Heart right ventricle (tissue), 16 donors: ENCODE data around the gene TENM4. TPM values are rescaled to one million over a fixed set of nuclear protein-coding genes. Genes with fewer than 3 reads are reported as not detected.

Source experiments
- ATAC-seq, 8 donors: fragments of 200-7000 bp; cut with Tn5 transposase; one replicate each; pipeline ENCODE4 v1.9.1; 2020; ENCODE audit warnings: mild to moderate bottlenecking in 8 of 8, moderate library complexity in 8 of 8, moderate number of reproducible peaks in 1 of 8
- DNase-seq, 2 donors: peaks; one replicate each; pipeline ENCODE4 v3.0.0-alpha.2; 2020
- H3K27ac ChIP-seq, 10 donors: fragments of 200-600 bp; sonication (generic) in 2 of 10; one replicate each; pipeline versions ENCODE4 v1.5.0 to v1.8.0; 2020 to 2022; ENCODE audit warnings: mild to moderate bottlenecking in 3 of 10
- H3K27me3 ChIP-seq, 7 donors: fragments of 200-600 bp; one replicate each; pipeline ENCODE4 v1.8.0; 2021 to 2022; ENCODE audit warnings: mild to moderate bottlenecking in 2 of 7
- H3K36me3 ChIP-seq, 9 donors: fragments of 200-600 bp; sonication (generic) in 1 of 9; one replicate each; pipeline versions ENCODE4 v1.5.0 to v1.8.0; 2020 to 2022; ENCODE audit warnings: mild to moderate bottlenecking in 2 of 9
- H3K4me1 ChIP-seq, 9 donors: fragments of 200-600 bp; sonication (generic) in 1 of 9; one replicate each; pipeline versions ENCODE4 v1.5.0 to v1.8.0; 2020 to 2022; ENCODE audit warnings: mild to moderate bottlenecking in 4 of 9
- H3K4me3 ChIP-seq, 10 donors: fragments of 200-600 bp; sonication (generic) in 2 of 10; one replicate each; pipeline versions ENCODE4 v1.5.0 to v1.8.0; 2020 to 2022; ENCODE audit warnings: mild to moderate bottlenecking in 7 of 10, moderate library complexity in 2 of 10
- H3K9me3 ChIP-seq, 11 donors: fragments of 200-600 bp in 10 of 11; sonication (generic) in 2 of 11; one replicate each; pipeline versions ENCODE4 v1.5.0 to v1.8.0; 2013 to 2022; ENCODE audit warnings: mild to moderate bottlenecking in 2 of 11, control low read depth in 1 of 11, moderate library complexity in 1 of 11
- CTCF ChIP-seq, 9 donors: fragments of 200-600 bp; sonication (generic) in 2 of 9; IDR thresholded peaks; one replicate each; pipeline versions ENCODE4 v1.5.0 to v1.8.0; 2021 to 2022; ENCODE audit warnings: antibody characterized with exemption in 9 of 9, mild to moderate bottlenecking in 5 of 9, moderate library complexity in 1 of 9
- WGBS, 2 donors: extraction: QIAGEN DNeasy Blood & Tissue Kit; methylation state at CpG; one replicate each; pipeline ENCODE4 v1.1.7; 2013; ENCODE audit warnings: inconsistent platforms in 1 of 2; 5-methylcytosine and 5-hydroxymethylcytosine counted together
- intact Hi-C, 10 donors: fragments of 100-400 bp; cut with DNase I; formaldehyde crosslinking; loops; one replicate each; pipeline versions ENCODE4 v1.11.1 to v1.14.2; 2022
- polyA plus RNA-seq, 2 donors: library from polyadenylated mRNA; stranded (reverse); fragments of 200-250 nt; gene quantifications; one replicate each; pipeline ENCODE4 v1.2.3, GENCODE V29; 2013
- total RNA-seq, 10 donors: library from RNA; stranded (reverse); fragmentation: NEBNext Ultra II Directional in 3 of 10; extraction: Animal tissue kit (Norgen Biotek cat#: 25700) in 3 of 10; gene quantifications; one replicate each; pipeline versions ENCODE4 v1.2.1 to v1.2.4, GENCODE V29; 2021 to 2023
- donor health status: Arrhythmogenic right ventricular cardiomyopathy.
- donor health status: ischemic (EF 13 %, LVEDD 7.1; RV severe dilation, severe dysfunction).
- donor health status: healthy with polysubstance abuse.
- donor health status: DM: no; HTN: yes; CAD: no.
- donor health status: DM: no; HTN: no; CAD: no.
- donor health status: ischemic (EF 25% LVEDD 6.9; RV normal size, moderate dysfunction).
- donor health status: ischemic (EF 25% LVEDD 5.7; RV mildly dilated, moderate dysfunction).
- donor health status: healthy.
- donor health status: DM: yes; HTN: yes; CAD: no.
- donor health status: Ischemic cardiomyopathy.
- donor health status: ischemic (EF 35%, LVEDD 5.7; RV mildly dilated, moderate dysfunction).
- donor health status: nonischemic (EF 11% LVEDD 7.7; RV severe dilation, severe dysfunction).
- donor health status: DM: yes; HTN: yes; CAD: no.
- donor health status: PGD.
- donor health status: ischemic (EF 29% LVEDD 5.4; RV normal size, mild dysfunction).
- donor health status: nonischemic (EF 23%, LVEDD 6.1; RV moderate dilation, normal function).

TENM4 gene
- total and polyA plus RNA-seq, 12 donors = 0.10 to 3.6 (median 0.91) TPM

GRCh38 chr11:78993802-78994430 is 446.9 kb downstream of the TENM4 start:
- H3K27ac ChIP-seq = no peak overlapping the region
- no peak for TF ChIP-seq CTCF (IDR thresholded peaks at IDR 0.05)
- 60 to 64% methylated on average over 1 of the region's 1 CpG for WGBS, 2 donors
- peaks cover 0 to 5% (median 0%) of the 10 kb centered on the region in 7 donors for H3K27me3 ChIP-seq
- intact Hi-C loops = no loop called here
- no peaks in the 10 kb centered on the region for H3K36me3 ChIP-seq
- no peaks in the 10 kb centered on the region for H3K4me1 ChIP-seq
- no peak overlapping the region for H3K4me3 ChIP-seq
- DNase-seq (no peak), ATAC-seq (no peak)
- peaks cover 0 to 10% (median 0%) of the 10 kb centered on the region in 11 donors for H3K9me3 ChIP-seq

- Histone ChIP-seq H3K27ac (no peak overlapping the region), H3K4me1 (no peaks in the 10 kb centered on the region), H3K36me3 (no peaks in the 10 kb centered on the region), H3K27me3 (peaks cover 0 to 5% (median 0%) of the 10 kb centered on the region in 7 donors), H3K9me3 (peaks cover 0 to 6% (median 0%) of the 10 kb centered on the region in 11 donors), H3K4me3 (no peak overlapping the region)
- ATAC-seq (no peak), DNase-seq (no peak)
- intact Hi-C loops = no loop called here
- TF ChIP-seq CTCF (IDR thresholded peaks at IDR 0.05) = no peak
Measured at GRCh38 chr11:78991681-78992080, 449.1 kb downstream of the TENM4 start.

GRCh38 chr11:78990261-78990660 is 450.6 kb downstream of the TENM4 start:
- ATAC-seq = no peak
- no peak overlapping the region for H3K27ac ChIP-seq
- H3K9me3 ChIP-seq = peaks cover 0 to 6% (median 0%) of the 10 kb centered on the region in 11 donors
- H3K27me3 ChIP-seq = peaks cover 0 to 5% (median 0%) of the 10 kb centered on the region in 7 donors
- no peak for DNase-seq
- intact Hi-C loops = no loop called here
- no peaks in the 10 kb centered on the region for H3K4me1 ChIP-seq
- WGBS, 2 donors = 82 to 83% methylated on average over 9 of the region's 9 CpGs
- TF ChIP-seq CTCF (IDR thresholded peaks at IDR 0.05) = no peak
- no peak overlapping the region for H3K4me3 ChIP-seq
- no peaks in the 10 kb centered on the region for H3K36me3 ChIP-seq

- Histone ChIP-seq H3K27me3 (peaks cover 0 to 11% (median 0%) of the 10 kb centered on the region in 7 donors), H3K4me1 (no peaks in the 10 kb centered on the region), H3K36me3 (no peaks in the 10 kb centered on the region), H3K9me3 (peaks cover 0 to 6% (median 0%) of the 10 kb centered on the region in 11 donors), H3K27ac (no peak overlapping the region), H3K4me3 (no peak overlapping the region)
- no peak for DNase-seq
- intact Hi-C loops = no loop called here
- no peak for ATAC-seq
- TF ChIP-seq CTCF (IDR thresholded peaks at IDR 0.05) = no peak
- WGBS, 2 donors = 97% methylated on average over 4 of the region's 4 CpGs
Measured at GRCh38 chr11:78987748-78988147, 453.1 kb downstream of the TENM4 start.
